Measurements from ENCODE around the gene SPIN1. TPM values are rescaled to one million over a fixed set of nuclear protein-coding genes. Genes with fewer than 3 reads are reported as not detected.

SPIN1 gene
- total and polyA plus RNA-seq, 2 experiments from 2014 or later: 58.4 to 95.3 TPM

GRCh38 chr9:88391236-88391635 is 3.0 kb downstream of the SPIN1 start:
- WGBS, 2 experiments (ENCODE audit: low coverage in 1 of 2, low lambda C conversion rate in 2 of 2, missing lambda C conversion rate in 2 of 2): 73 to 75% methylated on average over 2 of the region's 2 CpGs
- no peaks in the 10 kb centered on the region for H3K27me3 ChIP-seq (replicated peaks; ENCODE audit: insufficient read depth)

DNA sequence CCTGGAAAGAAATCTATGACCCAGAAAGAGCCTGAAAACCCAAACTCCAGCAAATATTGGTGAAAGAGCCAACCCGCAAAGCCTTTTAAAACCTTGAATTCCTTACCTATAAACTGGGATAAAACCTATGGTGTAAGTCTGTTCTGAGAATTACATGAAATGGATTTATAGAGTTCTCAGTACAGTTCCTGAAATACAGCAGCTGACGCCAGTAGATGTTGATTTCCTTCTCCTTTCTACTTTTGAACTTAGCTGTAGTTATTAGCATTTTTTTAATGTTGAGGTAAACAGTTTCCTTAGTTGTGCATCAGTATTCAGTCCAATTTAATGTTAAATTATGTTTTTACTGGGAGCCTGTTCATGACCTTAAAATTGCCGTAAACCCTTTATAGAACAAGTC is 3.7 kb downstream of the SPIN1 start:
- H4K20me1 ChIP-seq (ENCODE audit: insufficient read depth): no peaks in the 10 kb centered on the region; the same call in 1 of the 2 replicates
- in situ Hi-C loops (cut with MboI): loop anchor here (10.0 kb wide), 1 partner anchor 183 kb away; no protein-coding TSS in a partner anchor

More at GRCh38 chr9:88391236-88391635, 3.0 kb downstream of the SPIN1 start:
- Histone ChIP-seq H3K4me3 (no peak overlapping the region), H3K79me2 (ENCODE audit: insufficient read depth) (peaks cover 72% of the 10 kb centered on the region), H3K9me3 (ENCODE audit: low read depth) (no peaks in the 10 kb centered on the region), H3K27ac (peak overlapping the region; percentile 68), H3K36me3 (ENCODE audit: low read depth) (no peaks in the 10 kb centered on the region), H3F3A (ENCODE audit: insufficient read depth) (peaks cover 7% of the 10 kb centered on the region; the same call in 1 of the 2 replicates), H3K9me2 (ENCODE audit: insufficient read depth) (no peaks in the 10 kb centered on the region), H2AFZ (no peak overlapping the region), H4K20me1 (ENCODE audit: insufficient read depth) (no peaks in the 10 kb centered on the region), H3K4me1 (ENCODE audit: insufficient read depth) (peaks cover 18% of the 10 kb centered on the region), H3K4me2 (ENCODE audit: unreplicated experiment) (peak overlapping the region; percentile 80), H3K9ac (no peak overlapping the region)
- DNase-seq: no peak
- no peak for TF ChIP-seq EZH2 (IDR thresholded peaks at IDR 0.05; ENCODE audit: insufficient read depth, poor library complexity, severe bottlenecking)
- no peak for TF ChIP-seq EZH2phosphoT487 (IDR thresholded peaks at IDR 0.05; ENCODE audit: insufficient read depth, low read depth)
- in situ Hi-C loops (cut with MboI): loop anchor here (10.0 kb wide), 1 partner anchor 184 kb away; no protein-coding TSS in a partner anchor

DNA sequence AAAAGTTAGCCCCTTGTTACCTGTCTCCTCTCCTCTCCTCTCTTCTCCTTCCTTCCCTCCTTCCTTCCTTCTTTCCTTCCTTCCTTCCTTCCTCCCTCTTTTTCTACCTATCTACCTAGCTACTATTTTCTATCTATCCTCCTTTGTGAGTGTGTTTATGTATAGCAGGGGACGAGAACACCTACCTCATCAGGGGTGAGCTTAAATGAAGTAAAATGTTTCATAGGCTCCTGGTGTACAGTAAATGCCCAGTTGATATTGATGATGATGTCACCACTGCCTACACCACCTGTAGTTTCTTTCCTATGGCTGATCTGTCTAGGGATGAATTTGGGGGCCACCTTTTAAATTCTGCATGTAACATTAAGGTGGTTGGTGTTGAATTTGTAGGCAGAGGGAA is 4.3 kb downstream of the SPIN1 start:
- Histone ChIP-seq H3K79me2 (ENCODE audit: insufficient read depth) (peaks cover 85% of the 10 kb centered on the region), H4K20me1 (ENCODE audit: insufficient read depth) (no peaks in the 10 kb centered on the region; the same call in 1 of the 2 replicates), H3K4me2 (ENCODE audit: unreplicated experiment) (no peak overlapping the region), H3K9ac (no peak overlapping the region), H3K9me3 (ENCODE audit: low read depth) (no peaks in the 10 kb centered on the region), H3K9me2 (ENCODE audit: insufficient read depth) (no peaks in the 10 kb centered on the region), H3K27me3 (replicated peaks; ENCODE audit: insufficient read depth) (no peaks in the 10 kb centered on the region), H2AFZ (no peak overlapping the region), H3K4me3 (no peak overlapping the region), H3F3A (ENCODE audit: insufficient read depth) (peaks cover 18% of the 10 kb centered on the region; the same call in 1 of the 2 replicates), H3K27ac (no peak overlapping the region), H3K36me3 (ENCODE audit: low read depth) (no peaks in the 10 kb centered on the region), H3K4me1 (ENCODE audit: insufficient read depth) (peaks cover 24% of the 10 kb centered on the region)
- TF ChIP-seq EZH2 (IDR thresholded peaks at IDR 0.05; ENCODE audit: insufficient read depth, poor library complexity, severe bottlenecking): no peak
- no peak for TF ChIP-seq EZH2phosphoT487 (IDR thresholded peaks at IDR 0.05; ENCODE audit: insufficient read depth, low read depth)
- in situ Hi-C loops (cut with MboI): loop anchor here (10.0 kb wide), 1 partner anchor 182 kb away; no protein-coding TSS in a partner anchor
- no peak for DNase-seq
- WGBS, 2 experiments (ENCODE audit: low coverage in 1 of 2, low lambda C conversion rate in 2 of 2, missing lambda C conversion rate in 2 of 2): 97 to 100% methylated on average over 1 of the region's 1 CpG

More for the DNA sequence above, 3.7 kb downstream of the SPIN1 start:
- no peaks in the 10 kb centered on the region for H3K9me3 ChIP-seq (ENCODE audit: low read depth)
- no peaks in the 10 kb centered on the region for H3K27me3 ChIP-seq (replicated peaks; ENCODE audit: insufficient read depth)
- H3K4me1 ChIP-seq (ENCODE audit: insufficient read depth): peaks cover 21% of the 10 kb centered on the region
- TF ChIP-seq EZH2 (IDR thresholded peaks at IDR 0.05; ENCODE audit: insufficient read depth, poor library complexity, severe bottlenecking): no peak
- TF ChIP-seq EZH2phosphoT487 (IDR thresholded peaks at IDR 0.05; ENCODE audit: insufficient read depth, low read depth): no peak
- no peak overlapping the region for H3K4me2 ChIP-seq (ENCODE audit: unreplicated experiment)
- WGBS, 2 experiments (ENCODE audit: low coverage in 1 of 2, low lambda C conversion rate in 2 of 2, missing lambda C conversion rate in 2 of 2): 90 to 91% methylated on average over 3 of the region's 3 CpGs
- peaks cover 79% of the 10 kb centered on the region for H3K79me2 ChIP-seq (ENCODE audit: insufficient read depth)
- DNase-seq: no peak
- H3K27ac ChIP-seq: no peak overlapping the region
- H3K4me3 ChIP-seq: no peak overlapping the region
- H3F3A ChIP-seq (ENCODE audit: insufficient read depth): peaks cover 12% of the 10 kb centered on the region; the same call in 1 of the 2 replicates
- H3K36me3 ChIP-seq (ENCODE audit: low read depth): no peaks in the 10 kb centered on the region
- H3K9me2 ChIP-seq (ENCODE audit: insufficient read depth): no peaks in the 10 kb centered on the region
- no peak overlapping the region for H3K9ac ChIP-seq
- no peak overlapping the region for H2AFZ ChIP-seq

DNA sequence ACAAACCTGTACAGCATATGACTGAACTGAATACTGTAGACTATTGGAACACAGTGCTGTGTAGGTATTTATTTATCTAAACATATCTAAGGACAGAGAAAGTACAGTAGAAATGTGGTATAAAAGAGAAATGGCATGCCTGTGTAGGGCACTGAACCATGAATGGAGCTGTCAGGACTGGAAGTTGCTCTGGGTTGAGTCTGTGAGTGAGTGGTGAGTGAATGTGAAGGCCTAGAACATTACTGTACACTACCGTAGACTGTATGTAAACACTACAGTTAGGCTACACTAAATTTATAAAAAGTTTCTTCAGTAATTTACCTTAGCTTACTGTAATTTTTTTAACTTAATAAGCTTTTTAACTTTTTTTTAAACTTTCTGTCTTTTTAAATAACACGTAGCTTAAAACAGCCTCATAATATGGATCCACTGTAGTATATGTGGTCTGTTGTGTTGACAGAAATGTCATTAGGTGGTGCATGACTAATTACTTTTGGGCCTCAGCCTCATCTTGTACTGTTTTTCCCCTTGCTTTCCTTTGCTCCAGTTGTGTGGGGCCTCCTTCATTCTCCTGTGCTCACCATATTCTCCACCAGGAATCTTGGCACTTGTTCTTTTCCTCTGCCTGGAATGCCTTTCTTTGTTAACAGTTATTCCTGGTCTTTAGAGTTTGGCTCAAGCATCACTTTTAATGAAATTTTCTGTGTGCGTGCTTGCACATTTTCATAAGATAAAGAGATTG is 8.8 kb downstream of the SPIN1 start:
- Histone ChIP-seq H3K9me2 (ENCODE audit: insufficient read depth) (no peaks in the 10 kb centered on the region), H3K4me2 (ENCODE audit: unreplicated experiment) (no peak overlapping the region), H3F3A (ENCODE audit: insufficient read depth) (peaks cover 51% of the 10 kb centered on the region), H3K79me2 (ENCODE audit: insufficient read depth) (peaks cover 96% of the 10 kb centered on the region), H3K9me3 (ENCODE audit: low read depth) (no peaks in the 10 kb centered on the region), H2AFZ (no peak overlapping the region), H3K9ac (no peak overlapping the region), H3K4me1 (ENCODE audit: insufficient read depth) (peaks cover 33% of the 10 kb centered on the region), H3K27me3 (replicated peaks; ENCODE audit: insufficient read depth) (no peaks in the 10 kb centered on the region), H3K4me3 (no peak overlapping the region), H3K27ac (no peak overlapping the region), H3K36me3 (ENCODE audit: low read depth) (no peaks in the 10 kb centered on the region), H4K20me1 (ENCODE audit: insufficient read depth) (no peaks in the 10 kb centered on the region; the same call in 1 of the 2 replicates)
- in situ Hi-C loops (cut with MboI): loop anchor here (10.0 kb wide), 1 partner anchor 178 kb away; no protein-coding TSS in a partner anchor
- TF ChIP-seq EZH2phosphoT487 (IDR thresholded peaks at IDR 0.05; ENCODE audit: insufficient read depth, low read depth): no peak
- TF ChIP-seq EZH2 (IDR thresholded peaks at IDR 0.05; ENCODE audit: insufficient read depth, poor library complexity, severe bottlenecking): no peak
- DNase-seq: peak; percentile 42
- WGBS, 2 experiments (ENCODE audit: low coverage in 1 of 2, low lambda C conversion rate in 2 of 2, missing lambda C conversion rate in 2 of 2): 79% methylated on average over 3 of the region's 3 CpGs

Data from GM23248 (cell line).